ENCODE data around the gene PPAT.

DNA sequence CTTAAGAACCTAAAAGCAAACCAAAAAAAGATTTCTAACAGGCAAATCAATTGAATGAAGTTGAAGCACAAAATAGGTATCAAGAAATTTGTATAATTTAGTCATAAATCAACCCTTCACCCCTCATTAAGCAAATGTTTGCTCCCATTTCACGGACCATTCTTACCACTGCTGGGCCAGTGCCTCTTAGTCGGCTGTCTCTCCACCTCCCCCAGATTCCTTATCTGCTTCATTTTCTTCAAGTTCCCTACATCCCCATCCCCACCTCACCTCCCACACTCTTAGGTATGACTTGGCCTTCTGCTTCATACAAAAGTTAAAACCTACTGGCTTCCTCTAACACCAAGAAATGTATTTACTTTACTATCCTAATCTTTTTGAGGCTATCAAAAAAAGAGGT, 60.0 kb downstream of the PPAT start:
- TF ChIP-seq YY1 (IDR thresholded peaks at IDR 0.05; ENCODE audit: insufficient read depth, insufficient read length) = no peak
- TF ChIP-seq ZNF274 (IDR thresholded peaks at IDR 0.05; ENCODE audit: low read depth, low read length) = no peak

Measured in NT2/D1 (cell line).